Fibroblast of villous mesenchyme (primary cell): Measurements from ENCODE around the gene FAF1. TPM values are rescaled to one million over a fixed set of nuclear protein-coding genes. Genes with fewer than 3 reads are reported as not detected.

ENCODE experiments used
- DNase-seq: peaks from one replicate; pipeline ENCODE4 v3.0.0-alpha.2; 2010; ENCODE audit warnings: low read depth
- H3K4me3 ChIP-seq: 2 replicates; pipeline ENCODE4 v1.5.1; 2011; ENCODE audit warnings: low read depth, mild to moderate bottlenecking, low read length
- total RNA-seq: library from RNA; depleted of rRNA; stranded (reverse); fragments of >200 nt; gene quantifications from 2 replicates; pipeline ENCODE4 v1.2.3, GENCODE V29; 2012
- TF ChIP-seq, protein P1 (sequence below): IDR thresholded peaks from 2 replicates; pipeline ENCODE4 v1.5.1; 2012; ENCODE audit warnings: low read depth, mild to moderate bottlenecking, low read length; ENCODE audit not compliant: insufficient read depth

FAF1 gene
- total RNA-seq, 1 donor, result 55.7 TPM

DNA sequence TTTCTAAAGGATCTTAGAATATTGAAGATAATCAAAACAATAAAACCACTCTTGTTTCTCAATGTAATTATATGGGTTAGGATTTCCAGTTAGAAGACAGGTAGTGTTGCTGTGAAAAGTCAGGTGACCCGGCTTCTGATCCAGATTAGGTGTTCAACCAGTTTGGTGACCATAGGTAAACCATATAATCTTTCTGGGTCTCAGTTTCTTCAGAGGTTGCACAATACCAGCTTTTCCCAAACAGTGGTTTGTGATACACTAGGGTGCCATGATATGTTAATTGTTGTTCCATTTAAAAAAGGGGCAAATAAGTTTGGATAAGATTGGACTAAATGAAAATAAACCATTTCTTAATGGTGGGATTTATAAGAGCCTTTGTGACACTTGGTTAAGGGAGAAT lies 472.3 kb downstream of the FAF1 start:
- DNase-seq, result no peak
- TF ChIP-seq, protein P1, sequence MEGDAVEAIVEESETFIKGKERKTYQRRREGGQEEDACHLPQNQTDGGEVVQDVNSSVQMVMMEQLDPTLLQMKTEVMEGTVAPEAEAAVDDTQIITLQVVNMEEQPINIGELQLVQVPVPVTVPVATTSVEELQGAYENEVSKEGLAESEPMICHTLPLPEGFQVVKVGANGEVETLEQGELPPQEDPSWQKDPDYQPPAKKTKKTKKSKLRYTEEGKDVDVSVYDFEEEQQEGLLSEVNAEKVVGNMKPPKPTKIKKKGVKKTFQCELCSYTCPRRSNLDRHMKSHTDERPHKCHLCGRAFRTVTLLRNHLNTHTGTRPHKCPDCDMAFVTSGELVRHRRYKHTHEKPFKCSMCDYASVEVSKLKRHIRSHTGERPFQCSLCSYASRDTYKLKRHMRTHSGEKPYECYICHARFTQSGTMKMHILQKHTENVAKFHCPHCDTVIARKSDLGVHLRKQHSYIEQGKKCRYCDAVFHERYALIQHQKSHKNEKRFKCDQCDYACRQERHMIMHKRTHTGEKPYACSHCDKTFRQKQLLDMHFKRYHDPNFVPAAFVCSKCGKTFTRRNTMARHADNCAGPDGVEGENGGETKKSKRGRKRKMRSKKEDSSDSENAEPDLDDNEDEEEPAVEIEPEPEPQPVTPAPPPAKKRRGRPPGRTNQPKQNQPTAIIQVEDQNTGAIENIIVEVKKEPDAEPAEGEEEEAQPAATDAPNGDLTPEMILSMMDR, result no peak

DNA sequence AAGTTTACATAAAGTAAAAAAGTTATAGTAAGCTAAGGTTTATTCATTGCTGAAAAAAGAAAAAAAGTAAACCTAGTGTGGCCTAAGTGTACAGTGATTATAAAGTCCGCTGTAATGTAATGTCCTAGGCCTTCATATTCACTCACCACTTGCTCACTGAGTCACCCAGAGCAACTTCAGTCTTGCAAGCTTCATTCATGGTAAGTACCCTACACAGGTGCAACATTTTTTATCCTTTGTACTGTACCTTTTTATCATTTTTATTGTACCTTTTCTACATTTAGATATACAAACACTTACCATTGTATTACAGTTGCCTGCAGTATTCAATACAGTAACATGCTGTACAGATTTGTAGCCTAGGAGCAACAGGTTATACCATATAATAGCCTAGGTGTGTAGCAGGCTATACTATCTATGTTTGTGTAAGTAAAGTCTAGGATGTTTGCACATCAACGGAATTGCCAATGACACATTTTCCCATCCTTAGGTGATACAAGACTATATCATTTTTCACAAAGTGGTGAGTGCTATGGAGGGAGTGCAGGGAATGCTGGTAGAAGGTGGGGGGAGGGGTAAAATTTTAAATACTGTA lies 478.8 kb downstream of the FAF1 start:
- DNase-seq, result no peak
- H3K4me3 ChIP-seq, result no peak overlapping the region
- TF ChIP-seq, protein P1, result no peak

More for the DNA sequence above, 472.3 kb downstream of the FAF1 start:
- H3K4me3 ChIP-seq, result no peak overlapping the region

DNA sequence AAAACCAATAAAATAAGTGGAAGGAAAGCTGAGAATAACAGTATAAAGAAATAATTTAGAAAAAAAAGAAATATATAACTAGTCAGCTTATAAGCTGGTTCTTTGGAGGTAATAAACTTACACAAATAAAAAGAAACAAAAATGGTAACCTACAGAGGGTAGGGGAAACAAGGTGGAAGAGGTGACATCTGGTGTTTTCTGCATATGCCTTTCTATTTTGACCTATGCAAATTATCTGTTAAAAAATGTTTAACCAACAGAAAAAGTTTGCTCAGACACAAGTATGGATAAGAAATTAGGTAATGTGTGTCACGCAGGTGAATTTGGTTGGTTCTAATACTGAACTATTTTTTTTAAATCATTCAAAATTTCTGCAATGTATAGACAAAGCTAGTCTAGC lies 483.3 kb downstream of the FAF1 start:
- TF ChIP-seq, protein P1, result no peak
- DNase-seq, result no peak
- no peak overlapping the region for H3K4me3 ChIP-seq

DNA sequence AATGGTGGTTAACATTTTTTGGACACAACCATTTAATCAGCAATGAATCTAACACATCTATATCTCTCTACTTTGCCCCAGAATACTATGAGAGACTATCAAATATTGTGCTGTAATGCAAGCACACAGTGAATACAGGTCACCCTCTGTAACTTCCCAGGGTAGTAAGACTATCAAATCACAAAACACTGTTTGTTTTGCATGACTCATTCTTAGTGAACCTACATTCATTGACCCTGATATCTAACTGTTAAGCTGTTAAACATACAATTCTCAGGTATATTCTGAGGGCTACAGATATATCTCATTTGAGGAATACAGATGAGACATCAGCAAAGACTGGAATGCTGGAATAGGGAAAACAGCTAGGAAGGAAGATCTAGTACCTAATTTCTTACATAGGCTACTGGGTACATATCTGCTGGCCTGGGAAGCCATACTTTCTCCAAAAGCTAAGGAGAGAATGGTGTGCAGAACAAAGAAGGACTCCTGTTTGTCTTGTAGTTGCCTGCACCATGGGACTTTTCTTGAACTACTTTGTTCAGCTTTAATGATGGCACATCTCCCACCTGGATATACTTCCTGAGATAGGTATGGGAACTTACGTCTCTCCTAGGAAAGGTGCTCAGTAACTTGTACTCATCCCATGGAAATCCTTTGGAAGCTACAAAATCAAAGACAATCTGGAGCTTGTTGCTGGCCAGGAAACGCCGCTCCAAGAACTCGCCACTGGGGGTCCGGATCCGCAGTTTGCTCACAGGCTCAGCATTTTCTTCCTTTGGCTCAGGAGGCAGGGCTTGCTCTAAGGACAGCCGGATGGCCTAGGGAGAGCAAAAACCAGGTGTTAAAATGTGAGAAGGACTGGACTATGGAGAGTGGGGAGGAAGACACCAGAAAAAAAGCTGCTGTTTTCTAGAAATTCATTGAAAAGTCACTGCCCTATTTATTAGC lies 484.9 kb downstream of the FAF1 start:
- TF ChIP-seq, protein P1, result no peak
- no peak overlapping the region for H3K4me3 ChIP-seq
- no peak for DNase-seq

DNA sequence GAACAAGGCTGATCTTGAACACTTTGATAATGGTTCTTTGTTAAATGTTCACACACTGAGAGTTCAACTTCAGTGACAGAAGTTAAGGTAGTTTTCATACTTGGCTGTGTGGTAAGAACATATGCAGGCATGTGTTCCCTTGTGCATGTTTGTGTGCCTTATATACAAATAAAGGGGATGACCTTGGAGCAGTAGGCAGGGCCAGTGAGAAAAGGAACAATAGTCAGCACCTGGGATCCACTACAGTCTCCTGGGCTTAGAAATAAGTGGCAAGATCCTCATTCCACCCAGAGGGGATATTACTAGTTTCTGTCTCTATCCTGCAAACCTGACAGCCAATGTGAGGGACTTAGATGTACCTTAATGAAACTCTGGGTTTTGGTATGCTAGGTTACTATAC lies 486.6 kb downstream of the FAF1 start:
- TF ChIP-seq, protein P1, result no peak
- DNase-seq, result no peak

DNA sequence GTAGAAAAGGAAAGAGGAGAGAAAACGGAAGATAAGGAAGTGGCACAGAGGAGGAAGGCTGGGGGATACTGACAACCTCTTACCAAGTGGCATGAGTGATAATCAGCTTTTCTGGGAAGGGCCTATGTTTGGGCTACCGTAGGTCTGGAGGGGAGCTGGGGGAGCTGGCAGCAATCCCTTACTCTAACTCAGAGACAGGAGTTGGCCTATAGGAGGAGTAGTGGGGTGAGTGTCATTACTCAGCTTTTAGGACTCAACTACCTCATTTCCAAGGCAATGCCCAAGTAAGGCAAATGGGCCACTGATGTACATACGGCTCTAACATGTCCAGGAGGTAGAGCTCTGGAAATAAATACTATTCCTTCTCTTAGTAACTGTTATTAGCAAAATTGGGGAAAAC lies 488.1 kb downstream of the FAF1 start:
- H3K4me3 ChIP-seq, result no peak overlapping the region
- TF ChIP-seq, protein P1, result no peak
- no peak for DNase-seq

More for the DNA sequence above, 486.6 kb downstream of the FAF1 start:
- H3K4me3 ChIP-seq, result no peak overlapping the region
